Thoracic aorta (tissue), 2 donors: Measurements from ENCODE around the gene PLEKHA8. TPM values are rescaled to one million over a fixed set of nuclear protein-coding genes. Genes with fewer than 3 reads are reported as not detected.

Source experiments
- ATAC-seq: fragments of 150-250 bp; one replicate; pipeline ENCODE4 v1.8.0; 2017; ENCODE audit warnings: low read depth; ENCODE audit not compliant: insufficient number of reproducible peaks, low FRiP score
- DNase-seq: peaks from one replicate; pipeline ENCODE4 v3.0.0-alpha.2; 2020; ENCODE audit warnings: low spot score
- H3K27ac ChIP-seq, 2 donors: fragments of 200-600 bp; sonication (generic); 1 replicate in 1 of 2; 2 replicates in 1 of 2; pipeline ENCODE4 v1.5.1; 2016; ENCODE audit warnings: mild to moderate bottlenecking in 2 of 2, moderate library complexity in 2 of 2
- H3K27me3 ChIP-seq: fragments of 200-600 bp; sonication (generic); replicated peaks from 2 replicates; pipeline ENCODE4 v1.6.0; 2016; ENCODE audit warnings: mild to moderate bottlenecking; ENCODE audit not compliant: insufficient read depth
- H3K36me3 ChIP-seq: fragments of 200-600 bp; sonication (generic); one replicate; pipeline ENCODE4 v1.5.1; 2016
- H3K4me1 ChIP-seq, 2 donors: fragments of 200-600 bp; sonication (generic); 1 replicate in 1 of 2; 2 replicates in 1 of 2; pipeline versions ENCODE4 v1.5.1 to v1.6.0; 2016; ENCODE audit warnings: low read depth in 2 of 2, mild to moderate bottlenecking in 1 of 2; ENCODE audit not compliant: control insufficient read depth in 1 of 2
- H3K4me3 ChIP-seq: fragments of 200-600 bp; sonication (generic); 2 replicates; pipeline ENCODE4 v1.5.1; 2016; ENCODE audit warnings: mild to moderate bottlenecking
- H3K9me3 ChIP-seq: fragments of 200-600 bp; sonication (generic); 2 replicates; pipeline ENCODE4 v1.5.1; 2016
- total RNA-seq, 2 donors: library from RNA; depleted of rRNA; stranded (reverse); fragments of >200 nt; gene quantifications; one replicate each; pipeline versions ENCODE4 v1.1.0 to v1.2.3, GENCODE V29; 2016
- TF ChIP-seq, protein P1 (sequence below): fragments of 200-600 bp; sonication (generic); IDR thresholded peaks from one replicate; pipeline ENCODE4 v1.5.1; 2019; ENCODE audit warnings: antibody characterized with exemption

PLEKHA8 gene
- total RNA-seq, 2 donors from 2014 or later: 6.6 to 10.0 TPM

DNA sequence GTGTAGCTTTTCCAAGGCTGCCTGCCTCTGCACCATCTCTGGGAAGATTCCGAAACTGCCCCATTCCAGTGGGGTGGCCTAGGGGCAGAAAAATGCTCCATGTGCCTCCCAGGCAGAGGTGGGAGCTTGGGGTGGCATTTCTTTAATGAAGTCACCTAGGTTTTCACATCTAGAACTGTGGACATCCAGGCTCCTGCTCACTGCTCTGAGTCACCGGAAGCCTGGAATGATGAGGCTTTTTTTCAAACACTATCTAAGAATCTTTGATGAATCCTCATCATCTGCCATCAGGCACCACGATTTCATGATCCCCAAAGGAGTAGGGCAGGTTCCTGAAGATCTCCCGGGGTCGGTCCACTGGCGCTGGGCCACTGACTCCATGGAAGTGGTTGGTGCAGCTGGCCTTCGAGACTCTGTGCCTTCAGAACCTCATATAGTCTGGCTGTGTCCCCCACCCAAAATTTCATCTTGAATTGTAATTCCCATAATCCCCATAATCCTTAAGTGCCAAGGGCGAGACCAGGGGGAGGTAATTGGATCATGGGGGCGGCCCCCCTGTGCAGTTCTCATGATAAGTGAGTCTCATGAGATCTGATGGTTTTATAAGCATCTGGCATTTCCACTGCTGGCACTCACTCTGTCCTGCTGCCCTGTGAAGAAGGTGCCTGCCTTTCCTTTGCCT lies 143.7 kb downstream of the PLEKHA8 start:
- TF ChIP-seq, protein P1, sequence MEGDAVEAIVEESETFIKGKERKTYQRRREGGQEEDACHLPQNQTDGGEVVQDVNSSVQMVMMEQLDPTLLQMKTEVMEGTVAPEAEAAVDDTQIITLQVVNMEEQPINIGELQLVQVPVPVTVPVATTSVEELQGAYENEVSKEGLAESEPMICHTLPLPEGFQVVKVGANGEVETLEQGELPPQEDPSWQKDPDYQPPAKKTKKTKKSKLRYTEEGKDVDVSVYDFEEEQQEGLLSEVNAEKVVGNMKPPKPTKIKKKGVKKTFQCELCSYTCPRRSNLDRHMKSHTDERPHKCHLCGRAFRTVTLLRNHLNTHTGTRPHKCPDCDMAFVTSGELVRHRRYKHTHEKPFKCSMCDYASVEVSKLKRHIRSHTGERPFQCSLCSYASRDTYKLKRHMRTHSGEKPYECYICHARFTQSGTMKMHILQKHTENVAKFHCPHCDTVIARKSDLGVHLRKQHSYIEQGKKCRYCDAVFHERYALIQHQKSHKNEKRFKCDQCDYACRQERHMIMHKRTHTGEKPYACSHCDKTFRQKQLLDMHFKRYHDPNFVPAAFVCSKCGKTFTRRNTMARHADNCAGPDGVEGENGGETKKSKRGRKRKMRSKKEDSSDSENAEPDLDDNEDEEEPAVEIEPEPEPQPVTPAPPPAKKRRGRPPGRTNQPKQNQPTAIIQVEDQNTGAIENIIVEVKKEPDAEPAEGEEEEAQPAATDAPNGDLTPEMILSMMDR: no peak
- DNase-seq (no peak), ATAC-seq (no peak)
- Histone ChIP-seq H3K27ac (peak overlapping the region; percentile 83 to 88), H3K4me1 (peaks cover 42 to 89% of the 10 kb centered on the region in 2 donors), H3K9me3 (no peaks in the 10 kb centered on the region), H3K36me3 (no peaks in the 10 kb centered on the region), H3K27me3 (no peaks in the 10 kb centered on the region), H3K4me3 (no peak overlapping the region)

DNA sequence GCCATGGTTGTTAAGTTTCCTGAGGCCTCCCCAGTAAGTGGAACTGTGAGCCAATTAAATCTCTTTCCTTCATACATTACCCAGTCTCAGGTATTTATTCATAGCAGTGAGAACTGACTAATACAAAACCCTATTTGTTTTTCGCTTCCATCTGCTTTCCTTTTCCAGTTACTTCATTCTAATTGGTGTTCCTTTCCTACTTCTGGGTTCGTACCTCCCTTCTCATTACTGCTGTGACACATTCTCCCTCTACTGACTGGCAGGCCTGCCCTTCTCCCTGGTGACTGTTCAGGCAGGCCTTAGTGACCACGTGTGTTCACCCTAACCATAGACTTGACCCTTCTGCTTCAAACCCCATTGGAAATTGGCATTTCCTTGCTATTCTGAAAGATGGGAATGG lies 144.2 kb downstream of the PLEKHA8 start:
- H3K4me1 ChIP-seq: peaks cover 46 to 95% of the 10 kb centered on the region in 2 donors
- TF ChIP-seq, protein P1: no peak
- DNase-seq (no peak), ATAC-seq (no peak)
- no peaks in the 10 kb centered on the region for H3K27me3 ChIP-seq
- H3K9me3 ChIP-seq: no peaks in the 10 kb centered on the region
- peak overlapping the region; percentile 83 to 88 for H3K27ac ChIP-seq
- no peaks in the 10 kb centered on the region for H3K36me3 ChIP-seq
- no peak overlapping the region for H3K4me3 ChIP-seq

DNA sequence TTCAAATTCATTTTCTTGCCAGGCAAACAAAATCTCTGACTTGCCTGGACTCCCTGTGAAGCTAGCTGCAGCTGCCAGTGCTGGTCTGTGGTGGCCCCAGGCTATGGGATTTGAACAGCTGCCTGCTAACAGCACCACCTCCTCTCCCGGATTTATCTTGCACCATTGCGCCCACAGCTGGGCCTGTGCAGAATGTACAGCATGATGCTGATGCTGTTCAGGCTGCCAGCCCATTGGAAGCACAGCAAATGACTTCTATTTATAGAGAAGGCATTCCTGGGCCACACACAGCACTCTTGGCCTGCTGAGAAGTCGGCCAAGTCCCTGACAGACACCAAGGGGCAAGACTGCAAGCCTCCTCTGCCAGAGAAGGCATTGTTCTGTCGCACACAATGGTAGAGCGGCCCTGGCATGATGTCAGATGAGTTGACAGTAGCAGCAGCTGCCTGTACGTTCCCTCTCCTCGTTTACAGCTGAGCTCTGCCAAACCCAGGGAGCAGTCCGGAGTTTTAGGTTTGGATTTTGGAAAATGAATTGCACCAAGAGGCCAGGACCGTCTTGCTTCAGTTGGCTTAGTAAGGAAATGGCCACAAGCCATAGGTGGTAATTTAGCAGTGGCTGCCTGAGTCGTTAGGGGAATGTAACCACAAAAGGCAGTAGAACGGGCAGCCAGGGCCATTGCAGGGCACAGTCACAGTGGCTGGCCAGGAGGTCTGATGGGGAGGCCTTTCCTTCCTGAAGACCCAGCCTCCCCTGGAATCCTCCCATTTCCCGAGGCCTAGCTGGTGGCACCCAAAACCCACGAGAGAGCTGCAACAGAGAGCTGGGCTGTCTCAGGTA lies 145.1 kb downstream of the PLEKHA8 start:
- peaks cover 51 to 95% of the 10 kb centered on the region in 2 donors for H3K4me1 ChIP-seq
- ATAC-seq (peak; percentile 44), DNase-seq (peak; percentile 43)
- no peaks in the 10 kb centered on the region for H3K9me3 ChIP-seq
- peak overlapping the region; percentile 50 for H3K4me3 ChIP-seq
- TF ChIP-seq, protein P1: no peak
- no peaks in the 10 kb centered on the region for H3K36me3 ChIP-seq
- H3K27me3 ChIP-seq: no peaks in the 10 kb centered on the region
- peak overlapping the region; percentile 83 to 88 for H3K27ac ChIP-seq

DNA sequence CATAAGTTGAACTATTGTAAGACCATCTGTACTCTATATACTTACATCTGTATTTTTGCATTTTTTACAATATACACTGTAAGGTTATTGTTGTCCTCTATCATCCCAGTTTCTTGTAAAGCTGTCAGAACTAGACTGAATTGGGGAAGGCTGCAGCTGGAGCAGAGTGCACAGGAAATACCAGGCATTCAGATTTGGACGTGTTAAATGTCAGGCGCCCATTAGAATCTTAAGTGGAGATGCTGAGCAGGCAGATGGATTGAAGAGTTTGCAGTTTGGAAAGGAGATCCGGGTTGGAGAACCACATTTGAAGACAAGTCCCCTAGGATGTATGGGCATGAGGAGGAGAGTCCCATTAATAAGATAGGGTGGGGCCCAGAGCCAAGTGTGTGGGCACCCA lies 147.0 kb downstream of the PLEKHA8 start:
- H3K27ac ChIP-seq: peak overlapping the region; percentile 83 to 88
- H3K27me3 ChIP-seq: no peaks in the 10 kb centered on the region
- no peaks in the 10 kb centered on the region for H3K36me3 ChIP-seq
- no peaks in the 10 kb centered on the region for H3K9me3 ChIP-seq
- ATAC-seq: no peak
- no peak for DNase-seq
- H3K4me1 ChIP-seq: peaks cover 58 to 100% of the 10 kb centered on the region in 2 donors
- H3K4me3 ChIP-seq: no peak overlapping the region
- TF ChIP-seq, protein P1: no peak

DNA sequence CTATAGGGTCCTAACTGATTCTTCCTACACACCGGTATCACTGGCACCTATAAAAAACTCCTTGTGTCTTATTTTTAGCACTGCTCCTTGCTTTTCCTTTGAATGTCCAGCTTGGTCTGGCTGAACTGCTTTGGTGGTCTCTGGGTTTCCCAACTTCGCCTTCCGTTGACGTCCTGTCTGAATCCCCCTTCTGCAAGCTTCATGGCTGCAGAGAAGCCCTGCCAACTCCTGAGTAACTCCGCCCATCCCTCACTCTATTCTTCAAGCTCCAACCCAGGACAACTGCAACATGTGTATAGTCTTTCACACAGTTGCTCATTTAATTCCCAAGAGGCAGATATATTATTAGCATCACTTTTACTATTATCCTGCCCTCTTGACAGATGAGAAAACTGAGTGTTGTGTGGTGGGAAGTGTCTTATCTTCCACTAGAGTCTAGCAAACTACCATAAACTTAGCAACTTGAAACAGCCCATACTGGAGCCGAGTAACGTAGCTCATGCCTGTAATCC lies 147.5 kb downstream of the PLEKHA8 start:
- ATAC-seq: no peak
- H3K9me3 ChIP-seq: no peaks in the 10 kb centered on the region
- peak overlapping the region; percentile 13 to 88 for H3K27ac ChIP-seq

More for the DNA sequence above, 147.5 kb downstream of the PLEKHA8 start:
- Histone ChIP-seq H3K4me3 (no peak overlapping the region), H3K36me3 (no peaks in the 10 kb centered on the region), H3K4me1 (peaks cover 56 to 100% of the 10 kb centered on the region in 2 donors), H3K27me3 (no peaks in the 10 kb centered on the region)
- no peak for DNase-seq
- TF ChIP-seq, protein P1: no peak
